Stomach (tissue), 9 donors: Measurements from ENCODE around the gene PRDM16. TPM values are rescaled to one million over a fixed set of nuclear protein-coding genes. Genes with fewer than 3 reads are reported as not detected.

Source experiments
- DNase-seq, 2 donors: peaks; one replicate each; pipeline versions ENCODE4 v3.0.0 to v3.0.0-alpha.2; 2013 to 2019
- H3K27ac ChIP-seq, 5 donors: fragments of 200-600 bp in 4 of 5; sonication (generic) in 4 of 5; one replicate each; pipeline ENCODE4 v1.5.1; 2013 to 2019; ENCODE audit warnings: mild to moderate bottlenecking in 1 of 5, moderate library complexity in 1 of 5
- H3K27me3 ChIP-seq, 3 donors: fragments of 200-600 bp; sonication (generic); one replicate each; pipeline ENCODE4 v1.5.1; 2017 to 2019; ENCODE audit warnings: mixed run types in 1 of 3
- H3K36me3 ChIP-seq, 4 donors: fragments of 200-600 bp; sonication (generic); 1 replicate in 3 of 4; 2 replicates in 1 of 4; pipeline ENCODE4 v1.5.1; 2016 to 2019
- H3K4me1 ChIP-seq, 4 donors: fragments of 200-600 bp; sonication (generic); one replicate each; pipeline ENCODE4 v1.5.1; 2016 to 2019
- H3K4me3 ChIP-seq, 4 donors: fragments of 200-600 bp; sonication (generic) in 3 of 4; one replicate each; pipeline ENCODE4 v1.5.1; 2016 to 2019; ENCODE audit warnings: mild to moderate bottlenecking in 1 of 4
- H3K9me3 ChIP-seq, 4 donors: fragments of 200-600 bp; sonication (generic); one replicate each; pipeline ENCODE4 v1.5.1; 2016 to 2019
- EP300 ChIP-seq: sonication (generic); formaldehyde crosslinking; IDR thresholded peaks from one replicate; pipeline ENCODE4 v1.6.1; 2017; ENCODE audit warnings: antibody characterized with exemption
- POLR2A ChIP-seq, 4 donors: fragments of 450-650 bp; IDR thresholded peaks; one replicate each; pipeline ENCODE4 v1.6.1; 2016; ENCODE audit warnings: antibody characterized with exemption in 4 of 4, control low read depth in 2 of 4, mild to moderate bottlenecking in 1 of 4, moderate library complexity in 1 of 4
- POLR2AphosphoS5 ChIP-seq, 3 donors: sonication (generic); formaldehyde crosslinking; IDR thresholded peaks; one replicate each; pipeline ENCODE4 v1.6.1; 2016; ENCODE audit warnings: antibody characterized with exemption in 3 of 3
- WGBS, 5 donors: extraction: QIAGEN DNeasy Blood & Tissue Kit in 3 of 5; methylation state at CpG; one replicate each; pipeline versions ENCODE4 v1.1.5 to v1.1.7; 2013 to 2018; 5-methylcytosine and 5-hydroxymethylcytosine counted together
- intact Hi-C: fragments of 100-400 bp; cut with DNase I; formaldehyde crosslinking; loops from one replicate; pipeline ENCODE4 v1.15.1; 2023; ENCODE audit warnings: low total_unique reads
- polyA plus RNA-seq, 3 donors: library from polyadenylated mRNA; stranded (reverse); fragments of 200-250 nt; gene quantifications; one replicate each; pipeline ENCODE4 v1.2.3, GENCODE V29; 2013
- total RNA-seq, 5 donors: library from RNA; depleted of rRNA; stranded (reverse); fragments of >200 nt; gene quantifications; one replicate each; pipeline versions ENCODE4 v1.1.0 to v1.2.3, GENCODE V29; 2014 to 2016
- TF ChIP-seq, protein P1 (sequence below), 7 experiments: fragments of 450-650 bp in 4 of 7; fragments of 200-600 bp in 3 of 7; sonication (generic) in 3 of 7; IDR thresholded peaks; one replicate each; pipeline ENCODE4 v1.5.1; 2016 to 2019; ENCODE audit warnings: antibody characterized with exemption in 7 of 7, control low read depth in 2 of 7, mild to moderate bottlenecking in 1 of 7
- donor health status: healthy with polysubstance abuse.
- donor health status: Bipolar disorder and iron deficiency.
- donor health status: healthy.

Gene PRDM16
- total and polyA plus RNA-seq, 8 donors = 0.29 to 222 (median 15.8) TPM

GRCh38 chr1:3243304-3243703 is 174.3 kb downstream of the PRDM16 start:
- H3K27me3 ChIP-seq = peaks cover 0 to 69% (median 5%) of the 10 kb centered on the region in 3 donors
- peaks cover 0 to 4% (median 0%) of the 10 kb centered on the region in 4 donors for H3K9me3 ChIP-seq
- intact Hi-C loops = no loop called here
- no peak for DNase-seq
- H3K4me1 ChIP-seq = peaks cover 24 to 74% (median 35%) of the 10 kb centered on the region in 4 donors
- no peak for TF ChIP-seq POLR2A (IDR thresholded peaks at IDR 0.05)
- no peak for TF ChIP-seq EP300
- no peak for TF ChIP-seq POLR2AphosphoS5 (IDR thresholded peaks at IDR 0.05)
- TF ChIP-seq, protein P1, sequence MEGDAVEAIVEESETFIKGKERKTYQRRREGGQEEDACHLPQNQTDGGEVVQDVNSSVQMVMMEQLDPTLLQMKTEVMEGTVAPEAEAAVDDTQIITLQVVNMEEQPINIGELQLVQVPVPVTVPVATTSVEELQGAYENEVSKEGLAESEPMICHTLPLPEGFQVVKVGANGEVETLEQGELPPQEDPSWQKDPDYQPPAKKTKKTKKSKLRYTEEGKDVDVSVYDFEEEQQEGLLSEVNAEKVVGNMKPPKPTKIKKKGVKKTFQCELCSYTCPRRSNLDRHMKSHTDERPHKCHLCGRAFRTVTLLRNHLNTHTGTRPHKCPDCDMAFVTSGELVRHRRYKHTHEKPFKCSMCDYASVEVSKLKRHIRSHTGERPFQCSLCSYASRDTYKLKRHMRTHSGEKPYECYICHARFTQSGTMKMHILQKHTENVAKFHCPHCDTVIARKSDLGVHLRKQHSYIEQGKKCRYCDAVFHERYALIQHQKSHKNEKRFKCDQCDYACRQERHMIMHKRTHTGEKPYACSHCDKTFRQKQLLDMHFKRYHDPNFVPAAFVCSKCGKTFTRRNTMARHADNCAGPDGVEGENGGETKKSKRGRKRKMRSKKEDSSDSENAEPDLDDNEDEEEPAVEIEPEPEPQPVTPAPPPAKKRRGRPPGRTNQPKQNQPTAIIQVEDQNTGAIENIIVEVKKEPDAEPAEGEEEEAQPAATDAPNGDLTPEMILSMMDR (IDR thresholded peaks at IDR 0.05) = no peak
- H3K4me3 ChIP-seq = no peak overlapping the region
- H3K36me3 ChIP-seq = no peaks in the 10 kb centered on the region
- 83 to 96% (median 93%) methylated on average over 11 to 15 of the region's 15 CpGs for WGBS, 5 donors
- no peak overlapping the region for H3K27ac ChIP-seq

- DNase-seq = no peak
- intact Hi-C loops = no loop called here
- H3K27ac ChIP-seq = peak overlapping the region in 2 of 5 donors; percentile 32 to 55
- H3K36me3 ChIP-seq = no peaks in the 10 kb centered on the region
- H3K27me3 ChIP-seq = peaks cover 0 to 78% (median 5%) of the 10 kb centered on the region in 3 donors
- WGBS, 5 donors = 43 to 56% (median 50%) methylated on average over 37 of the region's 37 CpGs
- H3K4me1 ChIP-seq = peaks cover 24 to 74% (median 42%) of the 10 kb centered on the region in 4 donors
- H3K9me3 ChIP-seq = no peaks in the 10 kb centered on the region
- no peak overlapping the region for H3K4me3 ChIP-seq
- TF ChIP-seq EP300 (no peak), POLR2A (IDR thresholded peaks at IDR 0.05) (no peak), POLR2AphosphoS5 (IDR thresholded peaks at IDR 0.05) (no peak)
- TF ChIP-seq, protein P1 (IDR thresholded peaks at IDR 0.05) = no peak
Measured at GRCh38 chr1:3244025-3244926, 175.3 kb downstream of the PRDM16 start.

GRCh38 chr1:3244927-3245315 is 175.9 kb downstream of the PRDM16 start:
- peaks cover 0 to 81% (median 5%) of the 10 kb centered on the region in 3 donors for H3K27me3 ChIP-seq
- no peak for DNase-seq
- peak overlapping the region in 4 of 5 donors; percentile 1 to 55 (median 28) for H3K27ac ChIP-seq
- H3K36me3 ChIP-seq = no peaks in the 10 kb centered on the region
- TF ChIP-seq POLR2AphosphoS5 (IDR thresholded peaks at IDR 0.05) = no peak
- TF ChIP-seq, protein P1 (IDR thresholded peaks at IDR 0.05) = no peak
- no peak for TF ChIP-seq POLR2A (IDR thresholded peaks at IDR 0.05)
- TF ChIP-seq EP300 = no peak
- H3K9me3 ChIP-seq = no peaks in the 10 kb centered on the region
- intact Hi-C loops = no loop called here
- 46 to 67% (median 58%) methylated on average over 7 of the region's 7 CpGs for WGBS, 5 donors
- no peak overlapping the region for H3K4me3 ChIP-seq
- peaks cover 28 to 81% (median 44%) of the 10 kb centered on the region in 4 donors for H3K4me1 ChIP-seq

DNA sequence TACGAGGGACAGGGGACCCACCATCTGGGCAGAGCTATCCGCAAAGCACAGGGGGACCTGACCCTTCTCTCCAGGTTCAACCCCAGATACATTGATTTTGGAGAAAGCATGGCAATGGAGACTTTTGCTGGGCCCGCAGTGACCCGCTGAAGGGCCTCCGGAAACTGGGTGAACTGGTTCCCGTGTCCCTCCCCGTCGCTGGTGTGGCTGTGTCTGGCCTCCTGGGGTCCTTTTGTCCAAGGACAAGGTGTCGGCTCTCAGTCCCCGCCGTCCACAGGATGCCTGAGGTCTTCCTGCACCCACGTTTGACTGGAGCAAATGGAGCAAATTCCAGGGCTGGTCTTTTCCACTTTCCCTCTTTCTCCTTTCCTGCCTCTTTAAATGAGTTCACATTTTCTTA is 176.3 kb downstream of the PRDM16 start:
- H3K4me1 ChIP-seq = peaks cover 30 to 85% (median 48%) of the 10 kb centered on the region in 4 donors
- peak in 1 of 2 donors; percentile 44 for DNase-seq
- H3K27ac ChIP-seq = peak overlapping the region in 4 of 5 donors; percentile 1 to 55 (median 28)
- peaks cover 0 to 85% (median 5%) of the 10 kb centered on the region in 3 donors for H3K27me3 ChIP-seq
- H3K9me3 ChIP-seq = no peaks in the 10 kb centered on the region
- intact Hi-C loops = no loop called here
- H3K36me3 ChIP-seq = no peaks in the 10 kb centered on the region
- TF ChIP-seq POLR2AphosphoS5 (IDR thresholded peaks at IDR 0.05) = no peak
- TF ChIP-seq, protein P1 (IDR thresholded peaks at IDR 0.05) = no peak
- no peak for TF ChIP-seq POLR2A (IDR thresholded peaks at IDR 0.05)
- TF ChIP-seq EP300 = no peak
- H3K4me3 ChIP-seq = no peak overlapping the region
- WGBS, 5 donors = 41 to 56% (median 49%) methylated on average over 10 to 12 of the region's 12 CpGs
